Heart left ventricle (tissue), 16 donors: ENCODE data around the gene NUAK1. TPM values are rescaled to one million over a fixed set of nuclear protein-coding genes. Genes with fewer than 3 reads are reported as not detected.

Experiments
- ATAC-seq, 4 donors: fragments of 200-7000 bp; cut with Tn5 transposase; one replicate each; pipeline ENCODE4 v1.9.1; 2020 to 2022; ENCODE audit warnings: moderate library complexity in 4 of 4, mild to moderate bottlenecking in 3 of 4, moderate number of reproducible peaks in 1 of 4
- DNase-seq, 5 donors: peaks; one replicate each; pipeline ENCODE4 v3.0.0-alpha.2; 2020
- H3K27ac ChIP-seq, 12 donors: fragments of 200-600 bp; sonication (generic) in 4 of 12; one replicate each; pipeline versions ENCODE4 v1.5.0 to v1.8.0; 2016 to 2022; ENCODE audit warnings: mild to moderate bottlenecking in 2 of 12
- H3K27me3 ChIP-seq, 9 donors: fragments of 200-600 bp; sonication (generic) in 2 of 9; one replicate each; pipeline versions ENCODE4 v1.5.1 to v1.8.0; 2016 to 2022; ENCODE audit warnings: mild to moderate bottlenecking in 3 of 9
- H3K36me3 ChIP-seq, 9 donors: fragments of 200-600 bp; sonication (generic) in 2 of 9; one replicate each; pipeline versions ENCODE4 v1.5.0 to v1.8.0; 2018 to 2022; ENCODE audit warnings: mild to moderate bottlenecking in 2 of 9
- H3K4me1 ChIP-seq, 12 donors: fragments of 200-600 bp; sonication (generic) in 4 of 12; one replicate each; pipeline versions ENCODE4 v1.5.0 to v1.8.0; 2016 to 2022; ENCODE audit warnings: mild to moderate bottlenecking in 3 of 12
- H3K4me3 ChIP-seq, 12 donors: fragments of 200-600 bp; sonication (generic) in 4 of 12; one replicate each; pipeline versions ENCODE4 v1.5.0 to v1.8.0; 2017 to 2022; ENCODE audit warnings: mild to moderate bottlenecking in 9 of 12, moderate library complexity in 4 of 12
- H3K9me3 ChIP-seq, 12 donors: fragments of 200-600 bp; sonication (generic) in 4 of 12; one replicate each; pipeline versions ENCODE4 v1.5.0 to v1.8.0; 2016 to 2022; ENCODE audit warnings: mild to moderate bottlenecking in 1 of 12
- CTCF ChIP-seq, 12 donors: fragments of 200-600 bp; sonication (generic) in 4 of 12; IDR thresholded peaks; one replicate each; pipeline versions ENCODE4 v1.5.0 to v1.8.0; 2018 to 2022; ENCODE audit warnings: antibody characterized with exemption in 12 of 12, mild to moderate bottlenecking in 5 of 12
- POLR2A ChIP-seq, 2 donors: fragments of 450-650 bp; IDR thresholded peaks; one replicate each; pipeline ENCODE4 v1.6.1; 2017; ENCODE audit warnings: antibody characterized with exemption in 2 of 2, mild to moderate bottlenecking in 2 of 2, moderate library complexity in 2 of 2
- WGBS, 4 donors: extraction: QIAGEN DNeasy Blood & Tissue Kit in 2 of 4; methylation state at CpG; one replicate each; pipeline versions ENCODE4 v1.1.5 to v1.1.7; 2013 to 2018; 5-methylcytosine and 5-hydroxymethylcytosine counted together
- intact Hi-C, 10 donors: fragments of 100-400 bp; cut with DNase I; formaldehyde crosslinking; loops; one replicate each; pipeline versions ENCODE4 v1.11.1 to v1.14.2; 2022
- polyA plus RNA-seq, 2 donors: library from polyadenylated mRNA; stranded (reverse); fragments of 200-250 nt; gene quantifications; one replicate each; pipeline ENCODE4 v1.2.3, GENCODE V29; 2013
- total RNA-seq, 9 donors: library from RNA; depleted of rRNA in 2 of 9; stranded (reverse); fragments of >200 nt in 2 of 9; fragmentation: NEBNext Ultra II Directional in 3 of 9; extraction: Animal tissue kit (Norgen Biotek cat#: 25700) in 3 of 9; gene quantifications; one replicate each; pipeline versions ENCODE4 v1.1.0 to v1.2.4, GENCODE V29; 2016 to 2023
- donor health status: ischemic (EF 13 %, LVEDD 7.1; RV severe dilation, severe dysfunction).
- donor health status: healthy with polysubstance abuse.
- donor health status: DM: no; HTN: yes; CAD: no.
- donor health status: DM: no; HTN: no; CAD: no.
- donor health status: ischemic (EF 25% LVEDD 6.9; RV normal size, moderate dysfunction).
- donor health status: ischemic (EF 25% LVEDD 5.7; RV mildly dilated, moderate dysfunction).
- donor health status: healthy.
- donor health status: DM: yes; HTN: yes; CAD: no.
- donor health status: ischemic (EF 35%, LVEDD 5.7; RV mildly dilated, moderate dysfunction).
- donor health status: nonischemic (EF 11% LVEDD 7.7; RV severe dilation, severe dysfunction).
- donor health status: DM: yes; HTN: yes; CAD: no.
- donor health status: PGD.
- donor health status: ischemic (EF 29% LVEDD 5.4; RV normal size, mild dysfunction).
- donor health status: nonischemic (EF 23%, LVEDD 6.1; RV moderate dilation, normal function).

The NUAK1 gene
- total and polyA plus RNA-seq, 11 donors = 10.5 to 50.7 (median 39.4) TPM

DNA sequence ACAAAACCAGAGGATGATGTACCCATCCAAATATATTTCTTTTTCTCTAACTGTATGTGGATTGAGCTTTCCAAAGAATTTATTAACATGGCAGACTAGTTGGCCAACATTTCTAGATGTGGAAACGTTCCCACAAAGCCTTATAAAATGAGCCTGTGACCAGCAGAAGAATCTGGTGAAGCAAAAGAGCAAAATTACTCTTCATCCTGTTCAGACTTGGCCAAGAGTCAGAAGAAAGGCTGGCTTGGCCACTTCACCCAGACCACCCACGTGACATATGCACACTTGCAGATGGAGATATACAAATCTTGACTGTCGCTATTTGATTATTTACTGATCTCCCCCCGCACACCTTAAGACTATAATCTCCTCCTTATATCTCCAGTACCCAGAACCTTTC is 96.7 kb downstream of the NUAK1 start:
- TF ChIP-seq CTCF (IDR thresholded peaks at IDR 0.05) = no peak
- TF ChIP-seq POLR2A (IDR thresholded peaks at IDR 0.05) = no peak
- Histone ChIP-seq H3K27ac (no peak overlapping the region), H3K9me3 (no peaks in the 10 kb centered on the region), H3K4me1 (peaks cover 0 to 20% (median 5%) of the 10 kb centered on the region in 12 donors), H3K27me3 (no peaks in the 10 kb centered on the region), H3K36me3 (no peaks in the 10 kb centered on the region), H3K4me3 (no peak overlapping the region)
- no peak for DNase-seq
- WGBS, 4 donors = 73 to 87% (median 81%) methylated on average over 4 of the region's 4 CpGs
- no peak for ATAC-seq
- intact Hi-C loops = no loop called here

GRCh38 chr12:106040521-106040920 is 98.2 kb downstream of the NUAK1 start:
- Histone ChIP-seq H3K27ac (no peak overlapping the region), H3K27me3 (no peaks in the 10 kb centered on the region), H3K4me1 (peaks cover 0 to 12% (median 2%) of the 10 kb centered on the region in 12 donors), H3K4me3 (no peak overlapping the region), H3K36me3 (no peaks in the 10 kb centered on the region), H3K9me3 (no peaks in the 10 kb centered on the region)
- ATAC-seq = peak in 1 of 4 donors; percentile 44
- intact Hi-C loops = no loop called here
- no peak for DNase-seq
- WGBS, 4 donors = 95 to 99% (median 97%) methylated on average over 7 of the region's 7 CpGs
- no peak for TF ChIP-seq CTCF (IDR thresholded peaks at IDR 0.05)
- TF ChIP-seq POLR2A (IDR thresholded peaks at IDR 0.05) = no peak

DNA sequence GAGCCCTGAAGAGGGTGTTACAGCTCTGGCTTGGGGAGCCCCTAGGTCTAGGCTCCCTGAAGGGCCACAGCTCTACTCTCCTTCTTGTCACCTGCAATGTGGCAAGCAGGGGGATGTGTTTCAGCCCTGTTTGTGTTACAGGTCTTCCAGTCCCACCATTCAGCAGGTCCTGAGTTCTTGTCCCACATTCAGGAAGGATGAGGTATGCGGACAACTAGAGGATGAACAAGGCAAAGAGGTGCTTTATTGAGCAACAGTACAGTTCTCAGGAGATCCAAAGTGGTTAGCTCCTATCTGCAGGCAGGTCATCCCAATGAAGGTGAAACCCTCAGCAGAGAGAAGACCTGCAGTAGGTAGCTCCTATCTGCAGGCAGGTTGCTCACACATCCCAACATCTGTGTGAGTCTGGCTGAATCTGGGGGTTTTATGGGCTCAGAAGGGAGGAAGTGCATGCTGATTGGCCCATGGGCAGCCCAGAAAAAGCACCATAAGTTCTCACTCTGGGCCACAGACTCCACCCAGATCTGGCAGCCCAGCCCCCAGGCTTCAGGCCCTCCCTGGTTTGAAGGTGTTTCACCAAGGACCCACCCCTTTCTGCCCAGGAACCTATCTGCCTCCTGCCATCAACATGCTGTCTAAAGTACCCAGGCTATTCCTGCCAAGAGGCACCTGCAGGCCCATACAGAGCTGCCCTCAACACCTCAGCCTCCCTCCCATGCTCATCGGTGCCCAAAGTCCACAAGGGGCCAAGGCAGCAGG is 98.9 kb downstream of the NUAK1 start:
- peaks cover 0 to 5% (median 0%) of the 10 kb centered on the region in 12 donors for H3K4me1 ChIP-seq
- DNase-seq (no peak), ATAC-seq (no peak)
- no peaks in the 10 kb centered on the region for H3K9me3 ChIP-seq
- H3K27ac ChIP-seq = no peak overlapping the region
- H3K27me3 ChIP-seq = no peaks in the 10 kb centered on the region
- 92 to 100% (median 95%) methylated on average over 2 of the region's 2 CpGs for WGBS, 4 donors
- no peaks in the 10 kb centered on the region for H3K36me3 ChIP-seq
- H3K4me3 ChIP-seq = no peak overlapping the region
- TF ChIP-seq POLR2A (IDR thresholded peaks at IDR 0.05) (no peak), CTCF (IDR thresholded peaks at IDR 0.05) (no peak)
- intact Hi-C loops = no loop called here

- no peak overlapping the region for H3K27ac ChIP-seq
- peak in 1 of 4 donors; percentile 53 for ATAC-seq
- 85 to 95% (median 87%) methylated on average over 6 of the region's 6 CpGs for WGBS, 4 donors
These were observed 99.5 kb downstream of the NUAK1 start for GRCh38 chr12:106039242-106039641.

More at GRCh38 chr12:106039242-106039641, 99.5 kb downstream of the NUAK1 start:
- no peaks in the 10 kb centered on the region for H3K36me3 ChIP-seq
- H3K9me3 ChIP-seq = no peaks in the 10 kb centered on the region
- intact Hi-C loops = no loop called here
- peaks cover 0 to 4% (median 0%) of the 10 kb centered on the region in 12 donors for H3K4me1 ChIP-seq
- no peak overlapping the region for H3K4me3 ChIP-seq
- no peak for DNase-seq
- no peaks in the 10 kb centered on the region for H3K27me3 ChIP-seq
- TF ChIP-seq CTCF (IDR thresholded peaks at IDR 0.05) (no peak), POLR2A (IDR thresholded peaks at IDR 0.05) (no peak)
